HG03342 (cell line): ENCODE measurements around the gene BTF3.

ENCODE experiments used
- ATAC-seq: cut with Tn5 transposase; IDR thresholded peaks from one replicate; pipeline ENCODE4 v1.9.1; 2021; ENCODE audit warnings: mild to moderate bottlenecking, moderate library complexity; ENCODE audit not compliant: unreplicated experiment

The BTF3 gene

DNA sequence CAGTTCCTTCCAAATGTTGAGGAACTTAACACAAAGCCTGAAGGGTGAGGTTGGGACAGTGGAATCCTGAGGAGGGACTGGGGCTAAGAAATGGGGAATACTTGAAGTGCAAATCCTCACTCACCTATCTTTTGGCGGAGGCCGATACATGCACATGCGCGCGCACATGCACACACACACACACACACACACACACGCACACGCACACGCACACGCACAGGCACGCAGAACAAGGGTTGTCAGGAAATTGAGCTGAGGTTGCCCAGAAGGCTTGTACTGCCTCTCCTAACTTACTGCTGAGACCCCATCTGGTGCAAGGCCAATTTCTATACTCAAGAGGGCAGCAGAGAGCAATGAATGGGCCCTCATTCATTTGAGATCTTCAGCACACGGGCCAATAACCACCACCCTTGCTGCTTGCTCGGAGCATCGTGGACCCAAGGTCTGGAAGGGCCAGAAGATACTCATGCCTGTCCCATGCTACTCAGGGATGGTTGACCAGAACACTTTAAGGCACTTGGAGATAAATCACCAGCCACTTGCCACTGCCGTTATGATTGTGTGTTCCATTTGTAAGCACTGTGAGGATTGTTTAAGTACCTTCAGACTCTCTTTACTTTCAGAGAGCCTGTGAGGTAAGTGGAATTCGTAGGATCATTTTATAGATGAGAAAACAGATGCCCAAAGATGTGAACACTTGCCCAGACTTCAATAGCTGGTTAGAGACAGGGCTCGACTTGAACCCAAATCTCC is 21.5 kb downstream of the BTF3 start:
- peak; percentile 100 for ATAC-seq

DNA sequence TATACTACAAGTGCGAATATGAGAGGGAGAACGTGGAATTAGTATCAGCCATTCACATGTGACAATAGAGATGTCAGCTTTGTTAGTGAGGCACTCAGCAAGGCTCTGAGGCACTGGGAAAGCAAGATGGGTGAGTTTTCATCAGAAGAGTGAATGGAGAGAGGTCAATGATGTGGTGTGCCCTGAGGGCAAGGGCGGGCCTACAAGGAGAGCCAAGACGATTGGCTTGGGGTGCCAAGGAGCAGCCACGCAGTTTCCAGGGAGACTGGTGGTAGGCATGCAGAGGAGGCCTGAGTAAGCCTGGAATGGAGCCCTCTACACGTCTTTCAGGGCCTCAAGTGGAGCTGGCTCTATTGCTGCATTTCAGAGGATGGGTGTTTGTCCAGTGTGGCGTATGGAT is 24.7 kb downstream of the BTF3 start:
- ATAC-seq: no peak

DNA sequence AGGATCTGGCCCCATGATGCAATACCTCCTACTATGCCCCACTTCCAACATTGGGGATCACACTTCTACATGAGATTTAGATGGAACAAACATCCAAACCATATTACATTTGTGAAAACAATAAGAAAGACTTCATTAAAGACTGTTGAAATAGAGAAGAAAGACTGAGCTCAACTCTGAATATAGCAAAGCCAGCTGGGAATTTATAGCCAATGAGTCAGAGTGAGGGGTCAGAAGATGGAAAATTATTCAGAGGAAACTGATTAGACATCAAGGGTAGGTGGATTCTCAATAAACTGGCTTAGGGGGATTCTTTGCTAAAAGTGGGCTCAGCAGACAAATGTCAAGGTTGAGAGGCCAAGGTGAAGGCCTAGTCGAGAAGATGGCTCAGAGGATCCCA is 25.6 kb downstream of the BTF3 start:
- ATAC-seq: no peak

DNA sequence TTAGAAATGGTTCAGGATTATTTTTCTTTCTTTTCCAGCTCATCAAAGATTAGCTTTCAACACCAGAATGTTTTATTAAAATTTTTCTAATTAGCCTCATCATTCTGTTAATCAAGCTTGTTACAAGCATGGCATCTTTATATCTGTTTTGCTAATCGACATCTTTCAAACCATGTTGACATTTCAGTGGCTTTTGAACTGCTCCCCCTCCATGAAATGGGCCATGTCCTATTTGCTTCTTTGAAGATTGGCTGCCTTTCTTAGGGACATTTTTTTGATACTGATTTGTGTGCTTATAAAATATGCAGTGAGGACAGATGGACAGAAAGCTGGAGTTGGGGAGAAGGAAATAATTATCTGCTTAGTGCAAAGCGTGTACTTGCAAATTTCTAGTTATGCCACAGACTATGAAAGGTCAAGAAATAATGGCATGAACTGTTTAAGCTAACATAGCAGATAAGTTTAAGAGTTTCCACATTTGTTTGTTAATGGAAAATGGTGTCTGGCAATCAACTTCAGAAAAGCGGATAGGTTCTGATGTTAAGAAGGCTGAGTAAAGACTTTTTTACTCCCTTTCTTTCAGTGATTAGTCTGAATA is 27.5 kb downstream of the BTF3 start:
- ATAC-seq: no peak

DNA sequence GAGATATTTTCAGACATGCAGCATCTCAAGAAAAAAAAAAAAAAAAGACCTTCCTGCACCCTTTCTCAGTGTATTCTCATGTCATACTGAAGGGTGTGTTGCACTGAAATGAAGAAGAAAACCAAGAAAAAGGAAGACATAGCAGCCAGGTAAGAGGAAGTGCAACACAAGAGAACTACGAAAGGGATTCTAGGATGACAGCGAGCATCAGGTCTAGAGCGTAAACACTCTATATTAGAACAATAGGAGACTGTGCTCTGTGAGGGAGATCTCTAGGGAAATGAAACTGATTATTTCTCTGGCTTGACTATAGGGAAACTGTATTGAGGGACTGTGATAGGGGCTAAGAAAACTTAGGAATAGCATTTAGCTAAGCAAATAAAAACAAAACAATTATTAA is 30.0 kb downstream of the BTF3 start:
- ATAC-seq: no peak

DNA sequence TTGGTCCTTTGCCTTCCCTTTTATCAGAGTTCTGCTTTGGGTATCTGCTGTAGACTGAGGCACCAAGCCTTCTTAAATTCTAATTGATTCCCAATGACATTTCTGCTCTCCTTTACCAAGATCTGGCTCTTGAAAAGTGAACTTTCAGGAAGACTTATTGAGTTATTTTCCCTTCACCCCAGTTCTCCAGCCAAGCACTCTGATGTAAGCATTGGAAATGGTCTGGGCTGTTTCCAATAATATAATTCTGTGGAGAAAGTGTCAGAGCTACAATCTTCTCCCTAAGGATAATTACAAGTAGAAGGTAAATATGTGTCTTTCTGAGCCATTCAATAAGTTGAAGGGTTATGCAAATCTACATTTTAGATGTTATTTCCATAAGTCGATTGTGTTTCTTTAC is 30.8 kb downstream of the BTF3 start:
- ATAC-seq: no peak

DNA sequence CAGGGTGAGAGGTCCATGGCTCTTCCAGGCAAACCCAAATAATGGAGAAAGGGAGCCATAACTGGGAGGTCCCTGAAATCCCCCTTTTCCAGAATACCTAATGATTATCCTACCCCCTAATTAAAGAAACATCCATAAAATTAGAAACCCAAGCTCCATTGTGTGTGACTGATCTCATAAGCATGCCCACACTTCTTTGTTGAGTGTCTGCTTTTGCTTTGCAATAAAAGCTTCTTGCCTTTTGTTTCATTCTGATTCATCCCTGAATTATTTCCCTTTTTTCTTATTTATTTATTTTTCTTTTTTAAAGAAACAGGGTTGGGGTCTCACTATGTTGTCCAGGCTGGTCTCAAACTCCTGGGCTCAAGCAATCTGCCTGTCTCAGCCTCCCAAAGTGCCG is 33.1 kb downstream of the BTF3 start:
- no peak for ATAC-seq

DNA sequence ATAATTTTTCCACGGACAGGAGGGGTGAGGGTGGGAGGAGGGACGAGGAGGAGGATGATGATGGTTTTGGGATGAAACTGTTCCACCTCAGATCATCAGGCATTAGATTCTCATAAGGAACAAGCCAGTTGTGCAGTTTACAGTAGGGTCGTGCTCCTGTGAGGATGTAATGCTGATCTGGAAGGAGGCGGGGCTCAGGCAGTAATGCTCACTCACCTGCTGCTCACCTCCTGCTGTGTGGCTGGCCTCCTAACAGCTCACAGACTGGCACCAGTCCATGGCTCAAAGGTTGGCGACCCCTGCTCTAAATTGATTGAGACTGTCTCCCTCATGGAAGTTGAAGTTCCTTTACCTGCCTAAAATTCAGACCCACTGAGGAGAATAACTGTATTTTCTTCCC is 34.0 kb downstream of the BTF3 start:
- ATAC-seq: no peak

DNA sequence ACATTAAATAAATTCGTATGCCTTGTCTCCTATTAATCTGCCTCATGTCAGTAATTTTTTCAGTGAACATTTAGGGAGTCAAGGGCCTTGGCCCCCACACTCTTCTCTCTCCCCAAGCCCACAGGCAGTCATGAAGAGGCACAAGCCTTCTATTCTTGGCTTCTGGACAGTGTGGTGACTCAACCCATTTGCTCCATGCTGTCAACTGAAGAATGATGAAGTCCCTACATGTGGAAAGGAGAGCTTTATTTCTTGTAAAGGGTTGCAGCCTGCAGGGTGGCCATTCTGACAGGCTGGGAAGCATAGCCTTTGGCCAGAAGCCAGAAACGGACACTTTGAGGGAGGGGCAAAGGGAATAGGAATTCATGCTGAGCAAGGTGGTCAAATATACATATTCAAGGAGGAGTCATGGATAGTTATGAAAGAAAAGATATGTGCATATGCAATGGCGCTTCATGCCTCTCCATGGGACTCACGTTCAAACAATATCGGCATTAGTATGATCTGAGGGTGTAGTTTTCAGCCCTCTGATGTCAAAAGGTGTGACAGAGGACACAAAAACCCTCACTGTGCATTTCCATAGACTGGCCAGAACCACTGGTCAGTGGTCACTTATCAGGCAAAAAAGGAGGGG is 35.9 kb downstream of the BTF3 start:
- no peak for ATAC-seq

DNA sequence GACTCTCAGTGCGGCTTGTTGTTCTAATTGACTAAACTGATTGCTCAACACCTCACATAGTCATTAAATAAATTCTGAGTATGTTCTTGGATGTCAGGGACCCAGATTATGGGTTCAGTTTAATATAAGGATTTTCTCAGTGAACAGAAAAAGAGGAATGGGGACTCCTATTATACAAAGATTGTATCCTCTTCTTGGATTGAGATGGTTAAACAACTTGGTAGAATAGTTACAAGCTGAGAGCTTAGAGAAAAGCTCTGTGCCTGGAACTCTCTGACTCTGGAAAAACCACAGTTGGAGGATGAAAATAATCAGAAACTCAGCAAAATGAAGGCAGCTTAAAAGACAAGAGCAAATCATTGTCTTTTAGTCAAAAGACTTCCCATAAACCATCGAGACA is 36.7 kb downstream of the BTF3 start:
- no peak for ATAC-seq

DNA sequence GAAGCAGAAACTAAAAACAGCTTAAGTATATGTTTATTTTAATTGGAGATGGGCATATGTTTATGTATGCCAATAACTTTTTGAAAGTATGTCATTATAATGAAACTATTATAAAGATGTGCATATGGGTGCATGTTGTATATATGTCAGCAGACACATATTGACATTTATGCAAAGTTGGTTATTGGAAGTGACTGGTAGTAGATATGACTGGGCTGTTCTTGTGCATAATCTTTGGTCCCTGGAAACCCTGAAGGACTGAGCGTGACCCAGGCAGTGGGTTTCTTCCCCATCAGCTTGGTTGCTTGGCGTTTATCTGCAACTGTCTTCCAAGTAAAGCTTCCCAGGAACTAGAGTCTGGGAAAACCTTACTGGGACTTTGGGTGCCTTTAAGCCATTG is 41.5 kb downstream of the BTF3 start:
- ATAC-seq: no peak

DNA sequence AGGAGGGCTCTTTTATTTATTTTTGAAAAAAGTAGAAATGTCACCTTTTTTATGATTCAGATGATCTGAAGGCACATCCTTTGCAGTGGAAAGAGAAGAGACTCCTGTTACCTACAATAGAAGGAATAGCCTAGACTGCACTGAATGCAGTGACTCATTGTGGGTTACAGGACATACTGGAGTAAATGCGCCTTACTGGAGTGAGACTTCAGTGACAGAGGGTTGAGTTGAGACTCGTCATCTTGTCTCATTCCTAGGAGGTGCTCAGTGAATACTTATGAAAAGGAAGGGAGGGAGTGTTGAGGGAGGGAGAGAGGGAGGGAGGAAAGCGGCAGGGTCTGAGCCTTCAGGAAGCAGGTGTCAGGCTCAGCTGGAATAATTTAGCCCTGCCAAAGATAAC is 42.0 kb downstream of the BTF3 start:
- ATAC-seq: no peak

DNA sequence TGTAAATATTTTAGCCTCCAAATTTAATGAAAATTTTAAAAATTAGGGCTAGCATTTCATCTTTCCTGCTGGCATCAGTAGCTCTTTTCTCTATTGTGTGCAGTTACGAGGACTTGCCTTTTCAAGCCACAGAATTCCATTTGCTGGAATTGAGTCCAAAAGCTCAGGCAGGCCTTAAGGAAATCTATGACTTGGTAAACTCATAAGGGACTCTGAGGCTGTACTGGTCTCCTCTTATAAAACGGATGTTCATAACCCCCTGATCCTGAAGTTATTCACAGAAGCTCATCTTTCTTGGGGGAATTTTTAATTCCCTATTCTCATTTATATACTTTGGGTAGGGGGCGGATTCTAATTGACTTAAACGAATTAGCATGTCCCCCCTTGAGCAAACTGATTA is 43.8 kb downstream of the BTF3 start:
- no peak for ATAC-seq

DNA sequence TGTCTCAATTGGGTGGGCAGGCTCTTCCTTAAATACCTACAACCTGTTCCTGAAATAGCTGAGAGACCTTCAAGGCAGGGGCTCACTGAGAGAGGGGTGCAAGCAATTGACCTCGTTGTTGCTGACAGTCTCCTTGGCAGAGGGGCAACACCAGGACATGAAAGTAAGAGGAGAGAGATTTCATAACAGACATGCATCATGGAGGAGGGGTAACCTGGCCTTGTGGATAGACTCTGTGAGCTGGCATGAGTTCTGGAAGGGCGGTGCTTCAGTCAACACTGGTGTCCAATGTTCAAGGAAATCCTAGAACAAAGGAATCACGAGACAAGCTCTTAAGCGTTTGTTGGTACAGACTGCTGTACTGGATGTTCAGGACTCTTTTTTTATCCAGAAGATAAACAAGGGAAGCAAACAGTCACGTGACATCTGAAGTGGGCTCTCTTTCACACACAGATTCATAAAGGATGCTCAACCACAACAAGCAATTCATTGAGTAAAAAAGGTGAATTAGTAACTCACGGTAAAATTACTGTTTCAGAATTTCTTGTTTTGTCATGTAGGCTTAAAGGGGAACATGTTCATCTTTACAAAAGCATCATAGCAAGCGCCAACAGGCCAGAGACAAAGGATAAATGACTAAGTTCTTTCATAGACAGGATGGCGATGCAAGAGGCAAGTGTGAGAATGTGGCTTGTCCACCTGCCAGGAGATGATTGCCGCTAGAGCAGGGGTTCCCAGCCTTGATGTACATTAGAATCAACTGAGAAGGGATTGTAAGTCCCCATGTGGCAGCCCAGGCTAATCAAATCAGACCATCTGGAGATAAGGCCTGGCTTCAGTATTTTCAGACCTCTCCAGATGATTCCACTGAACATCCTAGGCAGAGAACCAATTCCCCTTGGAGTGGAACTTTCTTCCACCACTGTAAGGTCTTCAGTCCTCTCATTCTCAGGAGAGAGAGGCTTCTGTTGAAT is 46.5 kb downstream of the BTF3 start:
- no peak for ATAC-seq

DNA sequence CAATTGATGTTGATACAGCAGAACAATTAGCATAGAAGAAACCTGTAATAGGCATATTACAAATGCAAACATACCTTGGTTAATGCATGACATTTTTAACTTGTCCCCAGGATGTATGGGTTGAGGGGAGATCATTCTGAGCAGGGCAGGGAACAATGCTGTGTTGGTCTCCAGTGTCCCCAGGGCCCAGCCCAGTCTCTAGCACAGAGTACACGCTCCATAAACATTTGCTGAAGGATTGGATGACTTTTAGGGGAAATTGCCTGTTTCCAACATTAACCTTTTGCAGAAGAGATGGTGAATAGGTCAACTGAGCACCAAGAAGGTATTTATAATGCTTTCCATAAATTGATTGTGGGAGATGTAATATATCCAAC is 47.1 kb downstream of the BTF3 start:
- no peak for ATAC-seq

DNA sequence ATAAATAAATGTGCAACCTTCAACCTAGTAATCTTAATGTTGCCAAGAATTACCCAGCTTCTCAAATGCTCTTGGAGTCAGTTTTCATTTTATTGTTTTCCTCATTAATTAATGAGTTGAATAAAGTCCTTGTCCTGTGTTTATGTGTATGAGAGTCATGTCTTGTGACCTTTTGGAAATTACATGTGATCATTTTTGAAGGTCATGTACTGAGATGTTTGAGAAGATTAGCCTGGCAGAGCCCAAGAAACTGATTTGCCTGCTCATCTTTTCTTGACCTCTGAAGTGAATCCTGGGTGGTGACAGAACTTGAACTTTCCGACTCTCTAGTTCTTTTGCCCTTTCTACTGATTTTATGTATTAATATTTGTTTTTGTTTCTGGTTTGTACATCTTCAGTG is 51.8 kb downstream of the BTF3 start:
- no peak for ATAC-seq

DNA sequence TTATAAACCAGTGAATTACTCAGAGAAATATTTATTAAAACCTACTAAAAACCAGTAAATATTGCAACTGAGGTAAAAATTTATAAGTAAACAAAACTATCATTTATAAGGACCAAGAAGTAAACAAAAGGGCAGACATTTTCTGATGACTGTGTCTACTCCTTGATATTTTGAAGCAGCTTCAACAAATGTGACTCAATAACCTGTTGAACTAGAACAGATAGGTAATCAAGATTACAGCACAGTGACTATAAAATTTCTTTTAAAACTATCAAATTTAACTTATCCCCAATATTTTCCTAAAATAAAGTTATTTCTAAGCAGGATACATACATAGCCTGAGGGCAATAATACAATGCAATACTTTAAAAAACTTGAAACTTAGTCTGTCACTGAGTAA is 54.4 kb downstream of the BTF3 start:
- no peak for ATAC-seq
